Measurements from ENCODE around the gene CASKIN1.

The CASKIN1 gene

DNA sequence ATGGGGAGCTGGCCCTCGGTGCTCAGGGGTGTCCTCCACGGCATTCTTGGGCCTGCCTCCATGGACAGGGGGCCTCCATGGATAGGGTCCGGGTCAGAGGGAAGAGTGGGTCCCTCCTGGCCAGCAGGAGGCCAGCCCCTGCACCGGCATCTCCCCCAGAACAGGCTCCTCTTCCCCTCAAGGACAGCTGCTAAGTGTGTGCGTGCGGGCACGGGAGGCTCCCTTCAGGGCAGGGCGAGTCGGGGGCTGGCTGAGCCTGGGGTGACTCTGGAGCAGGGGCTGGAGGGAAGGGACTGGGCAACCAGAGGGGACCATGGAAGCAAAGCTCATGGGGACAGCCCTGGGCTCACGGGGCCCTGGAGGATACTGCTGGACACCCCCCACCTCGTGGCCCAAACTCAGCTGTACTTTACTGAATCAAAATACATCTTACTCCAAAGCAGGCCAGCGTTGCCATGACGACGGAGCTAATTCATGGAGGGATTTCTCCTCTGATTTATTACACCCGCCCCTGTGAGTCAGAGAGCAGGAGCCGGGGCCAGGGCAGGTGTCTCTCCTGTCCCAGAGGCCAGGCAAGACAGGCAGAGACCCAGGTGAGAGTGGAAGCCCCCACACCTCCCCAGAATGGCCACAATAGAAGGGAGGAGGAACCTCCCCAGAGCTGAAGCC lies 2.1 kb downstream of the CASKIN1 start:
- peak in 3 of 56 donors; percentile 6 to 37 (median 19) for DNase-seq

DNA sequence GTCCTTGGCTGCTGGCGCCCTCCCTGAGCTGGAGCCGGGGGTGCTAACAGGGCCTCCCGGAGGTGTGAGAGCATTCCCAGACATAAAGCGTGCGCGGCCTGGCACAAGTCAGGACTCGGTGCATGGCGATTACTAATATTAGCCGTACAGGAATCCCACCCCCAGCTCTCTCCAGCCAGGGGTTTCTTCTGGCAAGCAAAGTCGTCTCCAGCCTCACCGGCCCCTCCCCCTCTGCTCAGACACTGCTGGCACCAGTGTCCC lies 5.0 kb downstream of the CASKIN1 start:
- peak in 3 of 56 donors; percentile 30 to 53 (median 35) for DNase-seq

DNA sequence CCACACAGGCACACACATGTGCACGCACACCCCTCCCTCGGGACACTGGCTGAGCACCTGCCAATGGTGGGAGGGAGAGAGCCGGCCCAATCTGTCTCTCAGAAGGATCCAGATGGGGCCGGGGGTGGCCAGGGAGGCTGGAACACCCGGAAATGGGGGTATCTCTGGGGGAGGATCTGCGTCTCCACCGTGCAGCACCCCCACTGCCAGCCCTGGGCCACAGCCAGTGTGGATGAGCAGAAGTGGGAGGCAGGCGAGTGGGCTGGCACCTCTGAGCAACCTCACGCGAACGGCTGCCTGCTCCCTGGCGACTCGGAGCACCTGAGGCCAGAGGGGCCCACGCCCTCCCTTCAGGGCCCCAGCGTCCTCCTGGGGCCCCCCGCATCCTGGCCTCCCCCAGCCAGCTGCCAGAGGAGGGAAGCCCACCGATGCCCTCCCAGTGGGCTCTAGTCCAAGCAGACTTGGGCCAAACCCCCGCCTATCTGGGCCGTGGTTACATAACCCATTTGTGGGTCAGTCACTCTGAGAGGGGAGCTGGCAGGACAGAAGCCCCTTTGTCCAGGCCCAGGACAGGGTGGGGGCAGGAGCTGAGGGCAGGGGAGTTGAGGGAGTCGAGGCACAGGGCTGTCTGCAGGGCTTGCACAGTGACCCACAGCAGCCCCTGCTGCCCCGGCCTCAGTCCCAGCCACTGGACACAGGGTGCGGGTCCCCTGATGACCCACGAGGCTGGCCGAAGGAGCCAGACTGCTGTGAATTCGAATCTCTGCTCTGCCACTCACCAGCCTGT lies 5.6 kb downstream of the CASKIN1 start:
- DNase-seq, result peak in 42 of 56 donors; percentile 8 to 70 (median 46)

DNA sequence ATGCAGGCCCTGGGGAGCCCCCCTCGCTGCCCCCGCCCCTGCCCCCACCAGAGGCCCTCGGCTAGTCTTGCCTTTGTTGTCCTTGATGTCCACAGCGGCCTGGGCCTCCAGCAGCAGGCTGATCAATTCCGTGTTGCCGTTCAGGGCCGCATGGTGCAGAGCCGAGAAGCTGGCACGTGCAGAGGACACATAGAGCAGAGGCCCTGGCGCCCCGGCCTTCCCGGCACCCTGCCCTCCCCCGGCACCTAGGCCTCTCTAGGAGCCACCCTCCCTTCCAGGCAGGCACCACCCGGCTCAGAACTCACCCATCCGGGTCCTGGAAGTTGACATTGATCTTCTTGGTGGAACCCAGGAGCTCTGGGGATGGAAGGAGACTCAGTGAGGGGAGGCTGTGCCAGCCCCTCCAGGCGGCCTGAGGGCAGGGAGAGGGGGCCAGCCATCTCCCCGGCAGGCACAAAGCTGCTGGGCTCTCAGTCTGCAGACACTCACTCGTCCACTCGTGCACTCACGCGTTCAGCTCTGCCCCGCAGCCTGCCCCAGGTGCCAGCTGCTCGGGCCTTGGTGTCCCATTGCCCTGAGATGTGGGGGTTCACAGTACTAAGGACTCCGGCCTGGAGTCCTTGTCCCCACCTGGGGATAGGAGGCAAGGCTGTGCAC lies 6.3 kb downstream of the CASKIN1 start:
- no peak for DNase-seq

DNA sequence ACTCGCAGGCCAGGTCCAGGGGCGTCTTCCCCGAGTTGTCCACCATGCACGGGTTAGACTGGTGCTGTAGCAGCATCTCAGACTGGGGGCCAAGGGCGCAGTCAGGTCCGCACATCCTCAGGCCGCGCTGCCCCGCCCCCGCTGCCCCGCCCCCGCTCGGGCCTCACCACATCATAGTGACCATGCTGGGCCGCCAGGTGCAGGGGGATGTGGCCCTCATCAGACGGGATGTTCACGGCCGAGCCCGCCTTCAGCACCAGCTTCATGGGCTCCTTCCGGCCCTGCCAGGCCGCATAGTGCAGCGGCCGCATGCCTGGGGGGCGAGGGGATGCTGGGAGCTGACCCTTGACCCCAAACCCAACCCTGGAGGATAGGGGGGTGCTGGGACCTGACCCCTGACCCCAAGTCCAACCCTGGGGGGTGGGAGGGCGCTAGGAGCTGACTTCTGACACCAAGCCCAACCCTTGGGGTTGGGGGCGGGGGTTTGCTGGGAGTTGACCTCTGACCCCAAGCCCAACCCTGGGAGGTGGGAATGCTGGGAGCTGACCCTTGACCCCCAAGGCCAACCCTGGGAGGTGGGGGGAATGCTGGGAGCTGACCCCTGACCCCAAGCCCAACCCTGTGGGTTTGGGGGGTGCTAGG lies 7.0 kb downstream of the CASKIN1 start:
- DNase-seq, result no peak

DNA sequence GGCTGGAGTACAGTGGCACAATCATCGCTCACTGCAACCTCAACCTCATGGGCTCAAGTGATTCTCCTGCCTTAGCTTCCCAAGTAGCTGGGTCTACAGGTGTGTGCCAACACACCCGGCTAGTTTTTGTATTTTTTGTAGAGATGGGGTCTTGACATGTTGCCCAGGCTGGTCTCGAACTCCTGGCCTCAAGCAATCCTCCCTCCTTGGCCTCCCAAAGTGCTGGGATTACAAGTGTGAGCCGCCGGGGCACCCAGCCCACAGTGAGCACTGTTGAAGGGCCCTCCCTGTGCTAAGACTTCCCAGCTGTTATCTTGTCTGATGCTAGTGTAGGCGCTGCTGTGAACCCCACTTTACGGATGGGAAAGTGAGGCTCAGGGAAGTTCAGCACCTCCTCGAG lies 8.0 kb downstream of the CASKIN1 start:
- no peak for DNase-seq

DNA sequence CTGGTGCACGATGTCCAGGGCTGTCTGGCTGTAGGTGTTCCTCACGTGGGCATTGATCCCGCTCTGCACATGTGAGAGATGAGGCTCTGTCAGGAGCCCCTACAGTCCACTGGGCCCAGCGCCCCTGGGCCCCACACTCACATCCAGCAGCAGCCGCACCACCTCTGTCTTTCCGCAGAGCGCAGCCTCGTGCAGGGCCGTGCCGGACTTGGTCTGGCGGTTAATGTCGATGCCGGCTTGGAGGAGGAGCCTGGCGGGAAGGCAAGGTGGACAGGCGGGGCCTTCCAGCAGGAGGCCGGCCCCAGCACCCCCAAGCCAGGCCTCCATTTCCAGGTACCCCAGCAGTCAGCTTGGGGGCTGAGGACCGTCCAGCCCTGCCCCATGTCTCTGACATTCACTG lies 9.2 kb downstream of the CASKIN1 start:
- DNase-seq, result no peak

DNA sequence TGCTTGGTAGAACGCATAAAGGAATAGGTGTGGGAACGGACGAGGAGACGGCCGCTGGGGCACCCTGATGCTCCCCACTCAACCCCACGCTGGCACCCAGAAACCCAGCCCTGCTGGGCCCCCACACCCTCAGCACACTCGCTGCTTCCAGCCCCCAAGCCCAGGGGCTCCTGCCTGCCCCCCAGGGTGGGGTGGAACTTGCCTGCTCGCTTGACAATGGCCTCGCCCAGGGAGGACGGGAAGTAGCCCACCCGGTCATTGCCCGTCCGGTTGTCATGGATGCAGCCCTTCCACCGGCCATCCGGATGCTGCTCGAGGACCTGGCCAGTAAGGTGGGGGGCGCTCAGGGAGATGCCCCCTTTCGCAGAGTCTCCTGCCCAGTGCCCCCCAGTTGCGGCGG lies 9.9 kb downstream of the CASKIN1 start:
- no peak for DNase-seq

DNA sequence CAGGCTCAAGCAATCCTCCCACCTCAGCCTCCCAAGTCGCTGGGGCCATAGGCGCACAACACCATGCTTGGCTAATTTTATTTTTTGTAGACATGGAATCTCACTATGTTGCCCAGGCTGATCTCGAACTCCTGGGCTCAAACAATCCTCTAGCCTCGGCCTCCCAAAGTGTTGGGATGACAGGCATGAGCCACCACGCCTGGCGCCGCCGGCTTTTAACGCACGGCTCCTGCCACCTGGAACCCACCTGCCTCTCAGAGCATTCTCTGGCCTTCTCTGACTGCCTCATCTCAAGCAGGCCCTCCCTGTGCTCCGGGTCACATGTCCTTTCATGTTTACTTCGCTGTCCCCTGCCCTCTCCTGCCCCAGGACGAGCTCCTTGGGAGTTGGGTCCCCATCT lies 10.3 kb downstream of the CASKIN1 start:
- DNase-seq, result no peak

DNA sequence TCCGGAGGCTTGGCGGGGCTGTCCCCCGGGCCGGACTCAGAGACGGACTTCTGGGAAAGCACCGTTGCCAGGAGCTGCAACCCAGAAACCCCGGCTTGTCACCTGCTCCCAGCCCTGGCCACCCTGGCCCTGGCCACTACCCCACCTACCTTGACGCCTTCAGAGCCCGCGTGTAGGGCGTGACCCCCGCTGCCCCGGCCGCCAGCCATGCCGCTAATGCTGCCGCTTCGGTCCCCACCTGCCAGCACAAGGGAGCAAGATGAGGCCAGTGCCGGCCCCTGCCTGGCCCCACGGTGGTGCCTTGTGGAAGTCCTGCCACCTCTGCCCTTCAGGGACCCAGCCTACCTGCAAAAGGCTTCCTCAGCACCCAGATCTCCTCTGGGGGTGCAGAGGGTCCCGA lies 11.4 kb downstream of the CASKIN1 start:
- no peak for DNase-seq

DNA sequence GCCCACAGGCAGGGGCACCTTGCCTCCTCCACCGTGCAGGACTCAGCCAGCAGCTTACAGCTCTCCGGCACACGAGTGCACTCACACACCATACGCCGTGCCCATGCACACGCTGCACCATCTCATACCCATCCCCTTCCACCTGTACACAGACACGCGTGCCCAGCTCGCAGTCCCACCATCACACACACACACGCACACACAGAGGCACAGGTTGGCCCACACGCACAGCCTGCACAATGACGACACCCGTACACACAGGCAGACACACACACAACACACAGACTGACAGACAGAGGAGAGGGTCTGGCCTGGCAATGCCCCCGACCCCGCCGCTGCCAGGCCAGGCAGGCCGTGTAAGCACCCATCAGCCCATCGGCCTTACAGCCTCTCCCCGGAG lies 12.1 kb downstream of the CASKIN1 start:
- no peak for DNase-seq

DNA sequence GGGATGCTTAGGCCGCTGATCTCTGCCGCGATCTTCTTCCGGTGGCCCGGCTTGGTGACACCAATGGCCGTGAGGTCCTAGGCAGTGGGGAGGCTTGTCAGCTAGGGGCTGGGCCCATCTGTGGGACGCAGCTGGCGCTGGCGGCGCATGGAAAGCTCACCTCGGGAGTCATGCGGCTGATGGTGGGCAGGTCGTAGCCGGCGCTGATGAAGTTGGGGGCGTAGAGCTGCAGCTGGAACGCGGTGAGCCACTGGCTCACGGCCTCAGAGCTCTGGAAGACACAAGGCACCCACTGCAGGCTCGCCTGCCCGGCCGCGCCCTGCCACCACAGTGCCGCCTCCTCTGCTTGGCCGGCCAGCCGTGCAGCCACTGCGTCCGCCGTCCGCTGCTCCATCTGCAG lies 12.7 kb downstream of the CASKIN1 start:
- DNase-seq, result no peak

DNA sequence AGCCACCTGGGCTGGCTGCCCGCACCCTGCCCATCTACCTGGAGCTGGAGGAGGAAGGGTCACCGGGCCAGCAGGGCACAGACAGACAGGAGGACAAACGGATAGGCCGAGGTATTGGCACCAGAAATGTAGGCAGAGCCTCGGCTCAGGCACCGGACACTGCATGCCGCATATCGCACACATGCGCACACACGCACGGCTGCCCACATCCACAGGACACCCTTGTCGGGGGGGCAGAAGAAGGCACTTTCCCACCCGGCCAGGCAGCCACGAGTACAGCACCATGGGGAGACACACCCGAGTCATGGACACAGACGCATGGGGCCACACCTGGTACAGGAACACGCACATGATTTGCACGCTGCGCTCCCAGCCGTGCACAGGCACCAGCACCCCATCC lies 14.5 kb downstream of the CASKIN1 start:
- no peak for DNase-seq

DNA sequence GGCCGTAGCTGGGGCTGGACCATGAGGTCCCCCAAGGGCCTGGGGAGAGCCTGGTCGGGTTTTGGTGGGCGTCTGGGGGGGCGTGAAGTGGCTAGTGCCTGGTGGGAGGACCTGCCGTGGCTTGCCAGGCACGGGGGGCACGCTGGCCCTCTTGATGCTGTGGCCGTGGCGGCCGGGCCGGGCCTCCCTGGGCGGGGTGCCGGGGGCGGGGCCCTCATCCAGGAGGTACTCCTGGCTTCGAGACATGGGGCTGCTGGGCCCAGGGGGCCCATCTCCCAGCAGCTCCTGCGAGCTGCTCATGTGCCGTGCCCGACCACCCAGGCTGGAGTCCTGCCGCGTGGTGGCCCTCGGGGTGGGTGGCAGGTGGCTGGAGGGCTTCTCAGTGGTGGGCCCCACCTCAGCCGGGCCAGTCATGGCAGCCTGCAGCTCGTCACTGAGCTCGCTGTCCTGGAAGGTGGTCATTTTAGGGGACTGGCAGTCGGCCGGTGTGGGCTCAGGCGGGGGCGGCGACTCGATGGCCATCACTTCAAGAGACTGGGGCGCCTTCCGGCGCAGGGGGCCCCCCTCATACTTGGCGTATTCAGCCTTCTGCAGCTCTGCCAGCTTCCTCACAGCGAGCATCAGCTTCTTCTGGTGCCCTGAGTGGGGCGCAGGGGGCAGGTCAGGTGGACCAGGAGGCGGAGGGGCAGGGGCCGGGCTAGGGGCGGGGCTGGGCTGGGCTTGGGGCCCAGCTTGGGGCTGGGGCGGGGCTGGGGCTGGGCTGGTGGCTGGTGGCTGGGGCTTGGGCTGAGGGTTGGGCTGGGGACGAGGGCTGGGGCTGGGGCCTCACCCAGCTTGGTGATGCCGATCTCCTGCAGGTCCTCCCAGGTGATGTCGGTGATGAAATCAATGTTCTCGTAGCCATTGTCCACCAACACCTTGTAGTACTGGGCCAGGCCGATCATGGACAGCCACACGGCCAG lies 15.2 kb downstream of the CASKIN1 start:
- DNase-seq, result peak in 5 of 56 donors; percentile 23 to 36 (median 31)

DNA sequence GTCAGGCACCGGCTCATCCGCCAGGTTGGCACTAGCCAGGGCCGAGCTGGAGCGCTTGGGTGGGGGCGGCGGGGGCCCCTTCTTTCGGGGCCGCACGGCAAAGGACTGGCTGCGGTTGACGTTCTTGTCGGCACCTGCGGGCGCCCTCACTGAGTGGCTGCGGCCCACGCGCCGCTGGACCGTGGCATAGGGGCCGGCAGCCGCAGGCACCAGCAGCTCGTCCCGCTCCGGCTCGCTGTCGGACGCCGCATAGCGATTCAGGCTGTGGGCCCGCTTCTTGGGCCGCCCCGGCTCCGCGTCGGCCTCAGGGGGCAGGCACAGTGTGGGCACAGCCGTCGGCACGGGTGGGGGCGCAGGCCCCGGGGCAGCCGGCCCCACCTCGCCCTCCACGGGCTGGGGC lies 15.9 kb downstream of the CASKIN1 start:
- DNase-seq, result no peak

DNA sequence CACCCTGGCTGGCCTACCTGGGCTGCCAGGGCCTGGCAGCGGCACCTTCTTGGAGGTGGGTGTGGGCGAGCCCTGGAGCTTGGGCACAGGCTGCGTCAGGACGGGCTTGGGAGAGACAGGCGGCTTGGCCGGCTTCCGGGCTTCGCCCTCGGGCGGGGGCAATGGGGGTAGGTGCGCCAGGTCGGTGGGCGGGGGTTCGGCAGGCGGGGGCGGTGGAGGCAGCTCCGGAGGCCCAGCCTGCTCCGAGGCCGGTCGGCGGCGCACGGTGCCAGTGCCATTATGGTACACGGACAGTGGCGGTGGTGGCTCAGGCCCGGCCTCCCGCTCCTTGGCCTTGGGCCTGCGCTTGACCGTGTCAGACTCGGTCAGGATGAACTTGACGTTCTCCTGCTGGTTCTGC lies 16.8 kb downstream of the CASKIN1 start:
- DNase-seq, result no peak

DNA sequence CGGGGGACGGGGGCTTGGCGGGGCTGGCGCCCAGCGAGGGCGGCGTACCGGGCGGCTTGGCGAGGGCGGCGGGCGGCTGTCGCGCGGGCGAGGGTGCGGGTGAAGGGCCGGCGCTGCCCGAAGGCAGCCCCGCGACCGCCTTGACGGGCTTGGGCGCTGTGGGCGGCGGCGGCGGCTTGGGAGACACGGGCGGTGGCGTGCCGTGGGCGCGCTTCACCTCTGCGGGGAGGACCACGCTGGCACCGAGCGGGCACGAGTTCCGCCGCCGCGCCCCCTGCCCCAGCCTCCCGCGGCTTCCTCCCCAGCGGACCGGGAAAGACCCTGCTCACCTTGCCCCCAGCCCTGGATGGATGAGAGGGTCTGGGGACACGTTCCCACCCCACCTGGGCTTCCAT lies 17.3 kb downstream of the CASKIN1 start:
- no peak for DNase-seq

DNA sequence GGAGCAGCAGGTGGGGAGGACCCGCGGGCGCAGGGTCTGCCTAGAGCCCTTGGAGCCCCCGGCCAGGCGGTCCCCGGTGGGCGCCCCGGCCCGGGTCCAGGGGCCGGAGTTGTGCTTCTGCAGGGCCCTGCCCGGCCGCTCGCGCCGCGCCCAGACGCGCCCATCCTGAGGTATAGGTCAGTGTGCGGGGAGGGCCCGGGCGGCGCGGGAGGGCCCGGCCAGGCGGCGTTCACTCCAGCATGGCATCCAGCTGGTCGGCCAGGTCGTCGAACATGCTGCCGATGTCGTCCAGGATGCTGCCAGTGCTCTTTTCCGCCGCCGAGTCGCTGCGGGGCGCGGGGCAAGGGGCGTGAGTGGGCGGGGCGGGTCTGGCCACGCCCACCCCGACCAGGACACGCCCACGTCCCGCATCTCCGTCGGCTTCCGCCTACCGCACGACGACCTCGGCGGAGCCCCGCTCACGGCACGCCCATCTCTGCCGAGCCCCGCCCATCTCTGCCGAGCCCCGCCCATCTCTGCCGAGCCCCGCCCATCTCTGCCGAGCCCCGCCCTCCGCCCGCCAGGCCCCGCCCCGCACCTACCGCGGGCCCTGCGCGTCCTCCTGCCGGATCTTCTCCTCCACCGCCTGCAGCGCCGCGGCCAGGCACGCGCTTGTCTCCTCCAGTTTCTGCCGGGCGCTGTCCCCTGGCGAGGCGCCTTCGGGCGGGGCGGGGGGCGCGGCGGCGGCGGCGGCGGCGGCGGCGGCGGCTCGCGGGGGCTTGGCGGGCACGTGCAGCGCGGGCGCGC lies 17.9 kb downstream of the CASKIN1 start:
- peak in 2 of 56 donors; percentile 10 to 46 for DNase-seq

DNA sequence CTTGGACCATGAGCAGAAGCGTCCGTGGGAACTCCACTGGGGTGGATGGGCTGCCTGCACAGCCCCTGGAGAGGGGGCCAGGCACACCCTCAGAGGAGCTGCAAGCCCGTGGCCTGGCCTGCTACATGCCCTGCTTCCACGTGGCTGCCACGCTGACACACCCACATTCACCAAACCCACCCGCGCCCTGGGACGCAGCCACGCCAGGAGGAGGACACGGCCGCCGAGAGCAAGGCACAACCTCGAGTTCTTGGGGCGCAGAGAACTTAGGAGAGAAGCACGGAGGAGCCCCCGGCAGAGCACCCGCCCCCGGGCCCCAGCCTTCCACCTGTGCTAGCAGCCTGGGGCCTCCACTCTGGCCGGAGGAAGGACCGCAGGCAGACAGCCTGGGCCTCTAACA lies 18.8 kb downstream of the CASKIN1 start:
- DNase-seq, result no peak

DNA sequence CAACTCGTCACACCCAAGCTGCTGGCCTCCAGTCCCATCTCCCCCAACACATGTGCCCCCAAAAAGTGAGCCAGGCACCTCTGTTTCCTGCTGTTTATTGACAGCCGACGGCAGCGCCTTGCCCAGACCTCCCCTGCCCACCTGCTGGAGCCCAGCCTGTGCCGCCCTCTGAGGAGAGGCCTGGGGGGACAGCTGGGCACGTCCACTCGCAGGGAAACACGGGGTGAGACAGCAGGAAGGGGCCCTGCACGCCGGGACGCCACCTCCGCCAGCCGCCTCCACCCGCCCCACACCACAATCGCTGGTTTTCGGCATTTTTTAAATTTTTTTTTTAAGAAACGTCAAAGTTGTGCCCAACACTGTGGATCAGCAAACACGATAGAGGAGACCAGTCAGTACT lies 19.3 kb downstream of the CASKIN1 start:
- DNase-seq, result no peak
